ENCODE measurements around the gene EXD3.
"Not testable (repeated sequence)": the region's sequence is repeated elsewhere in the genome, so short reads cannot be mapped to it uniquely, and the experiment has no call there.

Gene EXD3

GRCh38 chr9:137351781-137352501 is 71.0 kb downstream of the EXD3 start:
- Mint-ChIP-seq H3K9me3 (no peaks in the 10 kb centered on the region), H3K4me1 (no peaks in the 10 kb centered on the region), H3K36me3 (no peaks in the 10 kb centered on the region), H3K4me3 (no peak overlapping the region), H3K27ac (no peak overlapping the region)
- ATAC-seq (no peak), DNase-seq (ENCODE audit: low spot score in 2 of 2) (no peak)

- H3K27ac Mint-ChIP-seq: no peak overlapping the region
- DNase-seq (ENCODE audit: low spot score in 2 of 2) (peak in 1 of 2 donors; percentile 39), ATAC-seq (no peak)
- H3K36me3 Mint-ChIP-seq: no peaks in the 10 kb centered on the region
- no peaks in the 10 kb centered on the region for H3K4me1 Mint-ChIP-seq
- no peaks in the 10 kb centered on the region for H3K9me3 Mint-ChIP-seq
- no peak overlapping the region for H3K4me3 Mint-ChIP-seq
Observed at GRCh38 chr9:137350696-137351584, 72.0 kb downstream of the EXD3 start.

- DNase-seq (ENCODE audit: low spot score in 2 of 2) (no peak), ATAC-seq (no peak)
- H3K4me3 Mint-ChIP-seq: no peak overlapping the region
- no peaks in the 10 kb centered on the region for H3K4me1 Mint-ChIP-seq
- H3K36me3 Mint-ChIP-seq: no peaks in the 10 kb centered on the region
- no peaks in the 10 kb centered on the region for H3K9me3 Mint-ChIP-seq
- H3K27ac Mint-ChIP-seq: no peak overlapping the region
Observed at GRCh38 chr9:137349471-137350033, 73.4 kb downstream of the EXD3 start.

GRCh38 chr9:137348769-137349470 is 74.0 kb downstream of the EXD3 start:
- no peaks in the 10 kb centered on the region for H3K36me3 Mint-ChIP-seq
- DNase-seq (ENCODE audit: low spot score in 2 of 2): no peak
- no peak overlapping the region for H3K27ac Mint-ChIP-seq
- no peak overlapping the region for H3K4me3 Mint-ChIP-seq
- ATAC-seq: no peak
- H3K4me1 Mint-ChIP-seq: no peaks in the 10 kb centered on the region
- no peaks in the 10 kb centered on the region for H3K9me3 Mint-ChIP-seq

- DNase-seq (ENCODE audit: low spot score in 2 of 2) (no peak), ATAC-seq (no peak)
- no peak overlapping the region for H3K4me3 Mint-ChIP-seq
- H3K4me1 Mint-ChIP-seq: no peaks in the 10 kb centered on the region
- H3K36me3 Mint-ChIP-seq: no peaks in the 10 kb centered on the region
- no peaks in the 10 kb centered on the region for H3K9me3 Mint-ChIP-seq
- no peak overlapping the region for H3K27ac Mint-ChIP-seq
Observed at GRCh38 chr9:137347928-137348327, 75.0 kb downstream of the EXD3 start.

GRCh38 chr9:137342482-137342881 is 80.5 kb downstream of the EXD3 start:
- Mint-ChIP-seq H3K4me1 (no peaks in the 10 kb centered on the region), H3K36me3 (no peaks in the 10 kb centered on the region), H3K4me3 (no peak overlapping the region), H3K9me3 (no peaks in the 10 kb centered on the region), H3K27ac (no peak overlapping the region)
- DNase-seq (ENCODE audit: low spot score in 2 of 2) (peak in 1 of 2 donors; percentile 29), ATAC-seq (no peak)

- no peak overlapping the region for H3K4me3 Mint-ChIP-seq
- ATAC-seq (no peak), DNase-seq (ENCODE audit: low spot score in 2 of 2) (no peak)
- H3K36me3 Mint-ChIP-seq: no peaks in the 10 kb centered on the region
- H3K9me3 Mint-ChIP-seq: no peaks in the 10 kb centered on the region
- H3K4me1 Mint-ChIP-seq: no peaks in the 10 kb centered on the region
- no peak overlapping the region for H3K27ac Mint-ChIP-seq
Observed at GRCh38 chr9:137341227-137341626, 81.7 kb downstream of the EXD3 start.

GRCh38 chr9:137339908-137340462 is 83.0 kb downstream of the EXD3 start:
- ATAC-seq; H3K9me3 Mint-ChIP-seq; H3K36me3 Mint-ChIP-seq; H3K4me3 Mint-ChIP-seq; H3K4me1 Mint-ChIP-seq; H3K27ac Mint-ChIP-seq; DNase-seq (ENCODE audit: low spot score in 2 of 2): not testable (repeated sequence)

- no peak for DNase-seq (ENCODE audit: low spot score in 2 of 2)
- Mint-ChIP-seq H3K4me1 (no peaks in the 10 kb centered on the region), H3K4me3 (no peak overlapping the region), H3K27ac (no peak overlapping the region), H3K36me3 (no peaks in the 10 kb centered on the region), H3K9me3 (no peaks in the 10 kb centered on the region)
- ATAC-seq: no peak
Observed at GRCh38 chr9:137339045-137339907, 83.7 kb downstream of the EXD3 start.

GRCh38 chr9:137336735-137337134 is 86.2 kb downstream of the EXD3 start:
- Mint-ChIP-seq H3K4me1 (no peaks in the 10 kb centered on the region), H3K4me3 (no peak overlapping the region), H3K9me3 (no peaks in the 10 kb centered on the region), H3K27ac (no peak overlapping the region), H3K36me3 (no peaks in the 10 kb centered on the region)
- DNase-seq (ENCODE audit: low spot score in 2 of 2) (no peak), ATAC-seq (no peak)

GRCh38 chr9:137333016-137333671 is 89.8 kb downstream of the EXD3 start:
- no peaks in the 10 kb centered on the region for H3K9me3 Mint-ChIP-seq
- no peaks in the 10 kb centered on the region for H3K4me1 Mint-ChIP-seq
- no peak overlapping the region for H3K4me3 Mint-ChIP-seq

GRCh38 chr9:137331929-137332328 is 91.0 kb downstream of the EXD3 start:
- H3K4me3 Mint-ChIP-seq: no peak overlapping the region
- H3K27ac Mint-ChIP-seq: no peak overlapping the region
- no peak for ATAC-seq
- no peaks in the 10 kb centered on the region for H3K9me3 Mint-ChIP-seq
- H3K36me3 Mint-ChIP-seq: peaks cover 14% of the 10 kb centered on the region
- DNase-seq (ENCODE audit: low spot score in 2 of 2): no peak
- peaks cover under 1% of the 10 kb centered on the region for H3K4me1 Mint-ChIP-seq

More at GRCh38 chr9:137333016-137333671, 89.8 kb downstream of the EXD3 start:
- no peak for ATAC-seq
- H3K36me3 Mint-ChIP-seq: peaks cover 2% of the 10 kb centered on the region
- no peak for DNase-seq (ENCODE audit: low spot score in 2 of 2)
- no peak overlapping the region for H3K27ac Mint-ChIP-seq

- Mint-ChIP-seq H3K9me3 (no peaks in the 10 kb centered on the region), H3K4me1 (peaks cover 5% of the 10 kb centered on the region), H3K27ac (no peak overlapping the region), H3K36me3 (peaks cover 17% of the 10 kb centered on the region), H3K4me3 (no peak overlapping the region)
- DNase-seq (ENCODE audit: low spot score in 2 of 2) (no peak), ATAC-seq (no peak)
Observed at GRCh38 chr9:137330689-137331088, 92.3 kb downstream of the EXD3 start.

- H3K36me3 Mint-ChIP-seq: peaks cover 17% of the 10 kb centered on the region
- not testable (repeated sequence) for ATAC-seq; H3K27ac Mint-ChIP-seq; DNase-seq (ENCODE audit: low spot score in 2 of 2); H3K9me3 Mint-ChIP-seq; H3K4me3 Mint-ChIP-seq; H3K4me1 Mint-ChIP-seq
Observed at GRCh38 chr9:137329590-137329989, 93.4 kb downstream of the EXD3 start.
